Neural progenitor cell (in vitro differentiated cells): ENCODE measurements around the gene SERPINH1.

ENCODE experiments used
- EZH2 ChIP-seq: fragments of 200-600 bp; sonication (generic); IDR thresholded peaks from 2 replicates; pipeline ENCODE4 v1.6.1; 2017; ENCODE audit warnings: antibody characterized with exemption, mild to moderate bottlenecking, moderate library complexity
- TF ChIP-seq, protein P1 (sequence below): fragments of 200-600 bp; sonication (generic); IDR thresholded peaks from 2 replicates; pipeline ENCODE4 v1.5.1; 2017; ENCODE audit warnings: antibody characterized with exemption, mild to moderate bottlenecking

DNA sequence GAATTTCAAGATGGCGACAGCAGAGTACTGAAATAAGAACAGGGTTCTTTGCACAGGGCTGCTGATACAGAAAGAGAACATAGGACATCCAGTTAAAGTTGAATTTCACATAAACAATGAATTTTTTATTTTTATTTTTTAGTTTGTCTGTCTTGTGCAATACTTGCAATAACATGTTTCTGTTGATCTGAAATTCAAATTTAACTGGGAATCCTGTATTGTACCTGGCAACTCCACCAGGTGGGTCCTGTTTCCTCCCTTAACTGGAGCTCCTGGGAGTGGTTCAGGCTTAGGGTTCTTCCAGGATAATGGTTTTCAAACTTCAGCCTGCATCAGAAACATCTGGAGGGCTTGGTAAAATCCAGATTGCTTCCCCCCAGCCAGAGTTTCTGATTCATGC lies 14.9 kb upstream of the SERPINH1 start:
- TF ChIP-seq, protein P1, sequence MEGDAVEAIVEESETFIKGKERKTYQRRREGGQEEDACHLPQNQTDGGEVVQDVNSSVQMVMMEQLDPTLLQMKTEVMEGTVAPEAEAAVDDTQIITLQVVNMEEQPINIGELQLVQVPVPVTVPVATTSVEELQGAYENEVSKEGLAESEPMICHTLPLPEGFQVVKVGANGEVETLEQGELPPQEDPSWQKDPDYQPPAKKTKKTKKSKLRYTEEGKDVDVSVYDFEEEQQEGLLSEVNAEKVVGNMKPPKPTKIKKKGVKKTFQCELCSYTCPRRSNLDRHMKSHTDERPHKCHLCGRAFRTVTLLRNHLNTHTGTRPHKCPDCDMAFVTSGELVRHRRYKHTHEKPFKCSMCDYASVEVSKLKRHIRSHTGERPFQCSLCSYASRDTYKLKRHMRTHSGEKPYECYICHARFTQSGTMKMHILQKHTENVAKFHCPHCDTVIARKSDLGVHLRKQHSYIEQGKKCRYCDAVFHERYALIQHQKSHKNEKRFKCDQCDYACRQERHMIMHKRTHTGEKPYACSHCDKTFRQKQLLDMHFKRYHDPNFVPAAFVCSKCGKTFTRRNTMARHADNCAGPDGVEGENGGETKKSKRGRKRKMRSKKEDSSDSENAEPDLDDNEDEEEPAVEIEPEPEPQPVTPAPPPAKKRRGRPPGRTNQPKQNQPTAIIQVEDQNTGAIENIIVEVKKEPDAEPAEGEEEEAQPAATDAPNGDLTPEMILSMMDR = no peak
- no peak for TF ChIP-seq EZH2
